Tibial artery (tissue), 4 donors: ENCODE data around the gene EMP3.

Experiments used
- DNase-seq, 2 donors: peaks; one replicate each; pipeline ENCODE4 v3.0.0-alpha.2; 2019
- H3K27ac ChIP-seq, 2 donors: fragments of 200-600 bp; sonication (generic) in 1 of 2; 1 replicate in 1 of 2; 2 replicates in 1 of 2; pipeline ENCODE4 v1.5.1; 2018 to 2019; ENCODE audit warnings: mild to moderate bottlenecking in 1 of 2
- H3K27me3 ChIP-seq, 2 donors: fragments of 200-600 bp; sonication (generic) in 1 of 2; one replicate each; pipeline versions ENCODE4 v1.5.1 to v1.6.0; 2016 to 2019
- H3K36me3 ChIP-seq, 3 donors: fragments of 200-600 bp; sonication (generic) in 2 of 3; one replicate each; pipeline ENCODE4 v1.5.1; 2016 to 2019; ENCODE audit warnings: mild to moderate bottlenecking in 2 of 3
- H3K4me1 ChIP-seq, 4 donors: fragments of 200-600 bp; sonication (generic) in 2 of 4; 1 replicate in 3 of 4; 2 replicates in 1 of 4; pipeline ENCODE4 v1.5.1; 2016 to 2019
- H3K4me3 ChIP-seq, 2 donors: fragments of 200-600 bp; sonication (generic) in 1 of 2; 1 replicate in 1 of 2; 2 replicates in 1 of 2; pipeline ENCODE4 v1.5.1; 2018 to 2019; ENCODE audit warnings: mild to moderate bottlenecking in 2 of 2
- H3K9me3 ChIP-seq, 3 donors: fragments of 200-600 bp; sonication (generic) in 1 of 3; one replicate each; pipeline ENCODE4 v1.5.1; 2016 to 2019
- intact Hi-C: fragments of 100-400 bp; cut with DNase I; formaldehyde crosslinking; loops from one replicate; pipeline ENCODE4 v1.15.0; 2023; ENCODE audit warnings: low total_unique reads
- TF ChIP-seq, protein P1 (sequence below), 2 experiments: fragments of 200-600 bp in 1 of 2; fragments of 450-650 bp in 1 of 2; IDR thresholded peaks; one replicate each; pipeline ENCODE4 v1.5.1; 2017 to 2019; ENCODE audit warnings: antibody characterized with exemption in 2 of 2, mild to moderate bottlenecking in 1 of 2, moderate library complexity in 1 of 2

Gene EMP3

DNA sequence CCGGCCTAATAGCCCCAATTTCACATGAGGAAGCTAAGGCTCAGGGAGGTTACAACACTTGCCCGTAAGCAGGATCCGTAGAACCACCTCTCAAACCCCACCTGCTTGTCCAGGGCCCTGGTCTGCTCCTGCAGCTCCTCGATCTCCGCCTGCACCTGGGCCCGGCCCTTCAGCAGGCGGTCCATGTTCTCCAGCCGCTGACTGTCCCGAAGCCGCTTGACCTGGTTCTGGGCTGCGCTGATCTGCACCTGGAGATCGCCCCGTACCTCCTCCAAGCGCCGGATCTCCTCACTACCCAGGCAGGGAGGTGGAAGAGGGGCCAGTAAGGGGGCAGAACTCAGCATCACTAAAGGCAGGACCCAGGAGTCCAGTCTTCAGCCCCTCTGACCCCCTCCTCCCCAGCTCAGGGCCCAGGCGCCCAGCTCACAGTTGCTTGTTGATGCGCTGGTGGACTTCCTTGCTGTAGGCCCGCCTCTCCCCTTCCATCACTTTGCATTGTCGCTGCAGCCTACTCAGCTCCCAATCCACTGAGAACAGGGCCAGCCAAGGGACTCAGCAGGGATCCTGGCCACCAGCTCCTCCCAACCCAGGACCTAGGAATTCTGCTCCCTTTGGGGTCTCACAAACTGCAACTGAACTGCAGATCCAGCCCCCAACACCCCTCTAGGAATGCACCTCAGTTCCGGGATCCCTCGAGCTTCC is 6.9 kb upstream of the EMP3 start:
- Histone ChIP-seq H3K4me1 (peaks cover 0 to 24% (median 18%) of the 10 kb centered on the region in 4 donors), H3K9me3 (no peaks in the 10 kb centered on the region), H3K27me3 (no peaks in the 10 kb centered on the region), H3K4me3 (no peak overlapping the region), H3K27ac (no peak overlapping the region), H3K36me3 (no peaks in the 10 kb centered on the region)
- TF ChIP-seq, protein P1, sequence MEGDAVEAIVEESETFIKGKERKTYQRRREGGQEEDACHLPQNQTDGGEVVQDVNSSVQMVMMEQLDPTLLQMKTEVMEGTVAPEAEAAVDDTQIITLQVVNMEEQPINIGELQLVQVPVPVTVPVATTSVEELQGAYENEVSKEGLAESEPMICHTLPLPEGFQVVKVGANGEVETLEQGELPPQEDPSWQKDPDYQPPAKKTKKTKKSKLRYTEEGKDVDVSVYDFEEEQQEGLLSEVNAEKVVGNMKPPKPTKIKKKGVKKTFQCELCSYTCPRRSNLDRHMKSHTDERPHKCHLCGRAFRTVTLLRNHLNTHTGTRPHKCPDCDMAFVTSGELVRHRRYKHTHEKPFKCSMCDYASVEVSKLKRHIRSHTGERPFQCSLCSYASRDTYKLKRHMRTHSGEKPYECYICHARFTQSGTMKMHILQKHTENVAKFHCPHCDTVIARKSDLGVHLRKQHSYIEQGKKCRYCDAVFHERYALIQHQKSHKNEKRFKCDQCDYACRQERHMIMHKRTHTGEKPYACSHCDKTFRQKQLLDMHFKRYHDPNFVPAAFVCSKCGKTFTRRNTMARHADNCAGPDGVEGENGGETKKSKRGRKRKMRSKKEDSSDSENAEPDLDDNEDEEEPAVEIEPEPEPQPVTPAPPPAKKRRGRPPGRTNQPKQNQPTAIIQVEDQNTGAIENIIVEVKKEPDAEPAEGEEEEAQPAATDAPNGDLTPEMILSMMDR (IDR thresholded peaks at IDR 0.05) = no peak
- intact Hi-C loops = no loop called here
- DNase-seq = no peak

DNA sequence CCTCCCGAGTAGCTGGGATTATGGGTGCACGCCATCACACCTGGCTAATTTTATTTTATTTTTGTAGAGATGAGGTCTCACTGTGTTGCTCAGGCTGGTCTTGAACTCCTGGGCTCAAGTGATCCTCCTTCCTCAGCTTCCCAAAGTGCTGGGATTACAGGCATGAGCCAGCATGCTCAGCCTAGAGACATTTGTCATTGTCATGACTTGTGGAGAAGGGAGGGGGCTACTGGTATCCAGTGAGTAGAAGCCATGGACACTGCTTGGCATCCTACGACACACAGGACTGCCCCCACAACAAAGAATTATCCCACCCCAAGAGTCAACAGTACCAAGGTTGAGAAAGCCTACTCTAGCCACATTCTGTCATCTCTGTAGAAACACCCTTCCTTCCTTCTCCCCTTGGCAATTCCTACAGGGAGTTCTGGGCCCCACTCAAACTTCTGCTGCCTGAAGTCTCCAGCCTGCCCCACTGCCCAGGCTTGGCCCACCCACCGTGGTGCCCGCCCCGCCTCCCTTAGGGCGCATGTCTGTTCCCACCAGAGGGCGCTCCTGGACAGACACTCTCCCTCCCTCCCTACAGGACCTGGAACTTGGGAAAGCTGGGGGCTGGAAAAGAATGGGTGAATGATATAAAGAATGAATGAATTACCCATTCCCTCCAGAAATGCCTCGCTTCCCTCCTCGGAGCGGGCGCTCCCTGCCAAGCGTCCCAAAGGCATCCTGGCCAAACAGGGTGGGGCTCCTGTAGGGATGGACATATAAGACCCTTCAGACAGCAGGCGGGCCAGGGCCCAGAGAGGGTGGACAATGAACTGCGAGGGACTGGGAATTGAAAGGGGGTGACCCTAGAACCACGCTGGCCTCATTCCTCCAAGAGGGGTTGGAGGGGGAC is 5.5 kb upstream of the EMP3 start:
- peak overlapping the region; percentile 97 to 98 for H3K27ac ChIP-seq
- no peaks in the 10 kb centered on the region for H3K27me3 ChIP-seq
- H3K4me3 ChIP-seq = no peak overlapping the region
- H3K4me1 ChIP-seq = peaks cover 0 to 29% (median 21%) of the 10 kb centered on the region in 4 donors
- intact Hi-C loops = no loop called here
- H3K9me3 ChIP-seq = no peaks in the 10 kb centered on the region
- DNase-seq = peak; percentile 85 to 88
- no peaks in the 10 kb centered on the region for H3K36me3 ChIP-seq
- TF ChIP-seq, protein P1 (IDR thresholded peaks at IDR 0.05) = peak; percentile 68 to 81

DNA sequence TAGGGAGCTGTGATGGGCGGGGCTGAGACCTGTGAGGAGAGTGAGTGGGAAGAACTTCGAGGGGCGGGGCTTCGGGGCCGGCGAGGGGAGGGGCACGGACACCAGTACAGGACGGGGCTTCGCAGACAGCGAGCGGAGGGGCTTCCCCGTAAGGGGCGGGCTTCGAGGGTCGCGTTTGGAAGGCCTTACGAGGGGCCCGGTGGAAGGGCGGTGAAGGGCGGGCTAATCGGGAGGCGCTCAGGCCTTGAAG is 4.1 kb upstream of the EMP3 start:
- H3K36me3 ChIP-seq = no peaks in the 10 kb centered on the region

DNA sequence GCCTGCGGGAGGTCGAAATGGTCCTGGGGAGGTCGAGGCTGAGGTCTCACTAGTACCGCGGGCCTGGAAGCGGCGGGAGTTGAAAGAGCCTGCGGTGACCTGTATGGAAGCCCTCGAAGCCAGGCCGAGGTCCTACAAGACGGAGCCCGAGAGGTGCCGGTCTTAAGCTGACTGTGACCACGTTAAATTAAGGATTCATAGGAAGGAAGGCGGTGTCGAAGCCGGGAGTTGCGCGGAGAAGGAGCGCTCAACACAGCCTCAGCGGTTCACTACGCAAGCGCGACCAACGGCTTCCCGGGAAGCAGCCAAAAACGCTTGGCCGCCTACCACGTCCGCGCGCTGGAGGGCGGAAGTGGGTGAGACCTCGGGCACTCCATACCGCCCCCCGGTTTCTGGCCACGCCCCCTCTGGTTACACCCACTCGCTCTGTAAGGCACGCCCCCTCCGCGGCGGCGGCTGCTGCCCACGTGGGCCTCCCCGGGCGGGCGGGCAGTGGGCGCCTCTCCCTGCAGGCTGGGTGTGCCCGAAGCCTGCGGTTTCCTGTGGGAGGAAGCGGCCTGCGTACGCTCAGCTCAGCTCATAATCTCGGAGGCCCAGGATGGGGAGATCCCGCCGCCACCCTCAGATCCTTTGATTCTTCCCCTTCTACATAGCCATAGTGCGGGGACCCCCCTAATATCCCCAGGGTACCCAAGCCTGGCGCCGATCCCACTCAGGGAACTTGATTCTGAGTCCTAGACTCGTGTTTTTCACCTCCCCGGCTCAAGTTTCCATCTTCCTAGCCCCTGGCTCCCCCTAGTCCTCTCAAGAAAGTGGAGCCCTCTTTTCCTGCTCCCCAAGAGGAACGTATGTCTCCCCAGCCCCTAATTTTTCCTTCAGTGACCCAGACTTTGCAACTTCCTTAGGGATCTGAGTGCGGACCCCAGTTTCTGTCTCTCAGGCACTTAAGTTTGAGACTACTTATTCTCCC is 3.4 kb upstream of the EMP3 start:
- Histone ChIP-seq H3K27me3 (no peaks in the 10 kb centered on the region), H3K27ac (peak overlapping the region; percentile 97 to 98), H3K4me3 (peak overlapping the region; percentile 56 to 72), H3K4me1 (peaks cover 0 to 47% (median 37%) of the 10 kb centered on the region in 4 donors), H3K9me3 (no peaks in the 10 kb centered on the region), H3K36me3 (no peaks in the 10 kb centered on the region)
- TF ChIP-seq, protein P1 (IDR thresholded peaks at IDR 0.05) = peak in 1 of 2 experiments; percentile 17
- intact Hi-C loops = no loop called here
- peak; percentile 99 to 100 for DNase-seq

More for the DNA sequence above, 4.1 kb upstream of the EMP3 start:
- Histone ChIP-seq H3K27me3 (no peaks in the 10 kb centered on the region), H3K27ac (peak overlapping the region; percentile 97 to 98), H3K9me3 (no peaks in the 10 kb centered on the region), H3K4me3 (peak overlapping the region; percentile 56 to 72), H3K4me1 (peaks cover 0 to 41% (median 31%) of the 10 kb centered on the region in 4 donors)
- intact Hi-C loops = no loop called here
- TF ChIP-seq, protein P1 (IDR thresholded peaks at IDR 0.05) = no peak
- DNase-seq = peak; percentile 97 to 98

DNA sequence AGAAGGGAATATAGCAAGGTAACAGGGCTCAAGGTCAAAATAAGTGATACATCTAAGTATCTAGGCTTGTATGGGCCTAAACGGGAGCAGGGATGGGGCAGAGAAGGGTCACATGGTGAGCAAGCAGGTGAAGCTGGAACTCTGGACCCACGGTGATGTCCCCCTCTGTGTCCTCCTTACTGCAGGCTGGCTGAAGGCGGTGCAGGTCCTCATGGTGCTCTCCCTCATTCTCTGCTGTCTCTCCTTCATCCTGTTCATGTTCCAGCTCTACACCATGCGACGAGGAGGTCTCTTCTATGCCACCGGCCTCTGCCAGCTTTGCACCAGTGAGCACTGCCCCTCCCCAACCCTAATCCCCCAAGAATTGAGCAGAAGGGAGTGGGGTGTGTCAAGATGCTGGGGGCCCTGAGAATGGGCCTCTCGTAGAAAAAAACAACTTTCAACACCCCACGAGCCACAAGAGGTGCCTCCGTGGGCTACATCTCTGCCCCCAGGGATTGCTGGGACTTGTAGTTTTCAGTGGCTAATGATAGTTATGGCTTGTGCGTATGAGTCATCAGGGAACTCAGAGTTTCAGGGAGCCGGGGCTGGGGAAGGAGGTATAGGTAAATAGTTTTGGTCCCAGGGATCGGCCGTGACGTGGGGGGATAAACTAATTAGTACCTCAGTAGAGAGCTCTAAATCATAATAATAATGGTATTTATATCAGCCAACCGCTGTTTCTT is 4.0 kb downstream of the EMP3 start:
- Histone ChIP-seq H3K36me3 (peaks cover 0 to 15% (median 10%) of the 10 kb centered on the region in 3 donors), H3K9me3 (no peaks in the 10 kb centered on the region), H3K27ac (peak overlapping the region in 1 of 2 donors; percentile 45), H3K4me1 (peaks cover 0 to 46% (median 43%) of the 10 kb centered on the region in 4 donors), H3K27me3 (no peaks in the 10 kb centered on the region), H3K4me3 (no peak overlapping the region)
- TF ChIP-seq, protein P1 (IDR thresholded peaks at IDR 0.05) = no peak
- DNase-seq = no peak
- intact Hi-C loops = no loop called here
